Muscle layer of duodenum (tissue), 2 donors: ENCODE results near the gene ARID3B.
"Not testable (repeated sequence)": the region's sequence is repeated elsewhere in the genome, so short reads cannot be mapped to it uniquely, and the experiment has no call there.

Experiments used
- H3K27ac ChIP-seq: one replicate; pipeline ENCODE4 v1.7.0; 2013; ENCODE audit warnings: mild to moderate bottlenecking, low read length
- H3K27me3 ChIP-seq: one replicate; pipeline ENCODE4 v1.7.0; 2013; ENCODE audit warnings: low read depth, mild to moderate bottlenecking, control low read depth, low read length
- H3K36me3 ChIP-seq, 2 donors: one replicate each; pipeline ENCODE4 v1.7.0; 2013; ENCODE audit warnings: low read length in 2 of 2, control low read depth in 1 of 2, mild to moderate bottlenecking in 1 of 2; ENCODE audit not compliant: insufficient read depth in 2 of 2, control insufficient read depth in 1 of 2
- H3K4me1 ChIP-seq, 2 donors: one replicate each; pipeline ENCODE4 v1.7.0; 2013; ENCODE audit warnings: low read length in 2 of 2, mild to moderate bottlenecking in 2 of 2, control low read depth in 1 of 2, moderate library complexity in 1 of 2; ENCODE audit not compliant: insufficient read depth in 2 of 2, control insufficient read depth in 1 of 2
- H3K4me3 ChIP-seq, 2 donors: one replicate each; pipeline ENCODE4 v1.7.0; 2013; ENCODE audit warnings: low read length in 2 of 2, low read depth in 1 of 2, mild to moderate bottlenecking in 1 of 2
- H3K9me3 ChIP-seq, 2 donors: one replicate each; pipeline ENCODE4 v1.7.0; 2013; ENCODE audit warnings: low read length in 2 of 2, control low read depth in 1 of 2, mild to moderate bottlenecking in 1 of 2; ENCODE audit not compliant: control insufficient read depth in 1 of 2
- donor health status: healthy.

Gene ARID3B

GRCh38 chr15:74593122-74593521, 52.1 kb downstream of the ARID3B start:
- H3K27ac ChIP-seq = no peak overlapping the region
- no peaks in the 10 kb centered on the region for H3K27me3 ChIP-seq
- peaks cover 25 to 50% of the 10 kb centered on the region in 2 donors for H3K36me3 ChIP-seq
- no peaks in the 10 kb centered on the region for H3K9me3 ChIP-seq
- peaks cover 4 to 5% of the 10 kb centered on the region in 2 donors for H3K4me1 ChIP-seq
- H3K4me3 ChIP-seq = no peak overlapping the region

GRCh38 chr15:74594455-74594854, 53.4 kb downstream of the ARID3B start:
- H3K4me1 ChIP-seq = peaks cover 10 to 13% of the 10 kb centered on the region in 2 donors
- H3K4me3 ChIP-seq = no peak overlapping the region

GRCh38 chr15:74595271-74595670, 54.3 kb downstream of the ARID3B start:
- Histone ChIP-seq H3K27ac (no peak overlapping the region), H3K27me3 (no peaks in the 10 kb centered on the region), H3K4me3 (no peak overlapping the region), H3K36me3 (peaks cover 21 to 50% of the 10 kb centered on the region in 2 donors), H3K4me1 (peaks cover 13 to 17% of the 10 kb centered on the region in 2 donors), H3K9me3 (no peaks in the 10 kb centered on the region)

More at GRCh38 chr15:74594455-74594854, 53.4 kb downstream of the ARID3B start:
- Histone ChIP-seq H3K27me3 (no peaks in the 10 kb centered on the region), H3K9me3 (no peaks in the 10 kb centered on the region), H3K36me3 (peaks cover 25 to 50% of the 10 kb centered on the region in 2 donors), H3K27ac (no peak overlapping the region)

- not testable (repeated sequence) for H3K27me3 ChIP-seq, H3K4me3 ChIP-seq, H3K9me3 ChIP-seq, H3K27ac ChIP-seq
- H3K4me1 ChIP-seq = peaks cover 13 to 17% of the 10 kb centered on the region in 2 donors
- peaks cover 14 to 35% of the 10 kb centered on the region in 2 donors for H3K36me3 ChIP-seq
These were observed 55.7 kb downstream of the ARID3B start for GRCh38 chr15:74596736-74597135.

- not testable (repeated sequence) for H3K27ac ChIP-seq, H3K27me3 ChIP-seq, H3K4me3 ChIP-seq, H3K9me3 ChIP-seq
- Histone ChIP-seq H3K4me1 (peaks cover 13 to 17% of the 10 kb centered on the region in 2 donors), H3K36me3 (peaks cover 13 to 30% of the 10 kb centered on the region in 2 donors)
These were observed 56.2 kb downstream of the ARID3B start for GRCh38 chr15:74597146-74597705.

GRCh38 chr15:74598126-74598842, 57.3 kb downstream of the ARID3B start:
- H3K27ac ChIP-seq = peak overlapping the region; percentile 89
- H3K4me3 ChIP-seq = peak overlapping the region; percentile 68 to 92
- peaks cover 13 to 17% of the 10 kb centered on the region in 2 donors for H3K4me1 ChIP-seq
- no peaks in the 10 kb centered on the region for H3K27me3 ChIP-seq
- H3K36me3 ChIP-seq = peaks cover 5 to 20% of the 10 kb centered on the region in 2 donors
- H3K9me3 ChIP-seq = no peaks in the 10 kb centered on the region

- Histone ChIP-seq H3K4me1 (peaks cover 13 to 17% of the 10 kb centered on the region in 2 donors), H3K27me3 (no peaks in the 10 kb centered on the region), H3K4me3 (peak overlapping the region; percentile 68 to 92), H3K9me3 (no peaks in the 10 kb centered on the region), H3K27ac (peak overlapping the region; percentile 89), H3K36me3 (peaks cover 5 to 13% of the 10 kb centered on the region in 2 donors)
These were observed 58.1 kb downstream of the ARID3B start for GRCh38 chr15:74599156-74599555.

GRCh38 chr15:74603026-74603788, 62.2 kb downstream of the ARID3B start:
- no peak overlapping the region for H3K4me3 ChIP-seq
- no peak overlapping the region for H3K27ac ChIP-seq
- no peaks in the 10 kb centered on the region for H3K27me3 ChIP-seq
- no peaks in the 10 kb centered on the region for H3K9me3 ChIP-seq
- no peaks in the 10 kb centered on the region for H3K36me3 ChIP-seq
- H3K4me1 ChIP-seq = peaks cover 9 to 11% of the 10 kb centered on the region in 2 donors

GRCh38 chr15:74603789-74604705, 63.0 kb downstream of the ARID3B start:
- Histone ChIP-seq H3K4me3 (no peak overlapping the region), H3K27ac (no peak overlapping the region), H3K27me3 (no peaks in the 10 kb centered on the region), H3K9me3 (no peaks in the 10 kb centered on the region), H3K4me1 (peaks cover 8 to 9% of the 10 kb centered on the region in 2 donors), H3K36me3 (no peaks in the 10 kb centered on the region)

GRCh38 chr15:74604983-74605794, 64.2 kb downstream of the ARID3B start:
- no peaks in the 10 kb centered on the region for H3K4me1 ChIP-seq
- H3K4me3 ChIP-seq = no peak overlapping the region
- H3K27ac ChIP-seq = no peak overlapping the region
- no peaks in the 10 kb centered on the region for H3K27me3 ChIP-seq
- no peaks in the 10 kb centered on the region for H3K36me3 ChIP-seq
- H3K9me3 ChIP-seq = no peaks in the 10 kb centered on the region
